SK-N-SH (cell line): Measurements from ENCODE around the gene ACSBG1. TPM values are rescaled to one million over a fixed set of nuclear protein-coding genes. Genes with fewer than 3 reads are reported as not detected.

Experiments
- CTCF ChIA-PET: fragments of 300-600, 350-600 bp; formaldehyde crosslinking; extraction: SDS; loops from one replicate; lab custom pipeline; 2021; lab: Yijun Ruan, JAX
- POLR2A ChIA-PET: fragments of 350-600 bp; sonication (Branson Sonifier 250); formaldehyde crosslinking; extraction: SDS; loops from one replicate; lab custom pipeline; 2020; ENCODE audit warnings: antibody characterized with exemption, inconsistent platforms; lab: Yijun Ruan, JAX
- DNase-seq: peaks from one replicate; pipeline ENCODE4 v3.0.0; 2012
- H2AFZ ChIP-seq: fragments of 200-600 bp; sonication (generic); 2 replicates; pipeline ENCODE4 v1.8.1; 2016; ENCODE audit warnings: antibody characterized with exemption, mild to moderate bottlenecking, low read depth
- H3F3A ChIP-seq: fragments of 200-600 bp; sonication (generic); replicated peaks from 2 replicates; pipeline ENCODE3; 2016; ENCODE audit warnings: antibody characterized with exemption, mild to moderate bottlenecking; ENCODE audit not compliant: insufficient read depth
- H3K27ac ChIP-seq, 2 experiments: fragments of 200-500 bp in 1 of 2; fragments of 200-600 bp in 1 of 2; sonication (Bioruptor generic) in 1 of 2; sonication (generic), shearing (Covaris generic) in 1 of 2; 2 replicates each; pipeline versions ENCODE4 v1.5.1 to v1.6.1; 2014 to 2016; ENCODE audit warnings: low read depth in 2 of 2, inconsistent platforms in 1 of 2, low read length in 1 of 2, mild to moderate bottlenecking in 1 of 2, mixed read lengths in 1 of 2
- H3K27me3 ChIP-seq: fragments of 200-600 bp; sonication (generic), shearing (Covaris generic); 2 replicates; pipeline ENCODE4 v1.6.1; 2016; ENCODE audit warnings: mixed run types; ENCODE audit not compliant: insufficient read depth
- H3K36me3 ChIP-seq, 2 experiments: fragments of 200-500 bp in 1 of 2; fragments of 200-600 bp in 1 of 2; sonication (Bioruptor generic) in 1 of 2; sonication (generic) in 1 of 2; replicated peaks in 1 of 2; 2 replicates each; pipeline versions ENCODE3 to v1.5.1; 2014 to 2016; ENCODE audit warnings: low read length in 1 of 2, mild to moderate bottlenecking in 1 of 2; ENCODE audit not compliant: insufficient read depth in 2 of 2, control insufficient read depth in 1 of 2
- H3K4me1 ChIP-seq, 2 experiments: fragments of 200-500 bp in 1 of 2; fragments of 200-600 bp in 1 of 2; sonication (Bioruptor generic) in 1 of 2; sonication (generic), shearing (Covaris generic) in 1 of 2; 2 replicates each; pipeline versions ENCODE4 v1.5.1 to v1.6.1; 2014 to 2016; ENCODE audit warnings: low read depth in 1 of 2, low read length in 1 of 2, mixed run types in 1 of 2; ENCODE audit not compliant: insufficient read depth in 2 of 2, control insufficient read depth in 1 of 2
- H3K4me2 ChIP-seq: fragments of 200-600 bp; sonication (generic), shearing (Covaris generic); 2 replicates; pipeline ENCODE4 v1.6.1; 2017; ENCODE audit warnings: mixed run types
- H3K4me3 ChIP-seq, 2 experiments: fragments of 200-500 bp in 1 of 2; fragments of 200-600 bp in 1 of 2; sonication (Bioruptor generic) in 1 of 2; sonication (generic), shearing (Covaris generic) in 1 of 2; 2 replicates each; pipeline versions ENCODE4 v1.5.1 to v1.8.1; 2014 to 2016; ENCODE audit warnings: low read depth in 2 of 2, inconsistent platforms in 1 of 2, low read length in 1 of 2, mild to moderate bottlenecking in 1 of 2, mixed read lengths in 1 of 2, moderate library complexity in 1 of 2
- H3K79me2 ChIP-seq: fragments of 200-600 bp; sonication (generic); 2 replicates; pipeline ENCODE4 v1.8.1; 2017; ENCODE audit warnings: mild to moderate bottlenecking; ENCODE audit not compliant: insufficient read depth
- H3K9ac ChIP-seq: fragments of 200-600 bp; sonication (generic); 2 replicates; pipeline ENCODE4 v1.6.1; 2017; ENCODE audit warnings: mixed run types
- H3K9me2 ChIP-seq: fragments of 200-600 bp; sonication (generic); 2 replicates; pipeline ENCODE4 v1.6.1; 2017; ENCODE audit warnings: mixed run types
- H3K9me3 ChIP-seq: fragments of 200-600 bp; sonication (generic); 2 replicates; pipeline ENCODE4 v1.6.1; 2017; ENCODE audit warnings: mixed run types, mild to moderate bottlenecking, moderate library complexity
- H4K20me1 ChIP-seq: fragments of 200-600 bp; sonication (generic); 2 replicates; pipeline ENCODE4 v1.6.1; 2017; ENCODE audit warnings: mild to moderate bottlenecking, mixed run types; ENCODE audit not compliant: insufficient read depth
- CHD2 ChIP-seq: fragments of 150-350 bp; IDR thresholded peaks from 2 replicates; pipeline ENCODE4 v1.6.1; 2018; ENCODE audit warnings: low read length; ENCODE audit not compliant: partially characterized antibody
- ELF1 ChIP-seq: IDR thresholded peaks from 2 replicates; pipeline ENCODE4 v1.4.0; 2012
- FOSL2 ChIP-seq: IDR thresholded peaks from 2 replicates; pipeline ENCODE4 v1.4.0; 2012; ENCODE audit warnings: low read depth, mild to moderate bottlenecking, moderate library complexity, borderline replicate concordance
- FOXJ3 ChIP-seq: sonication (generic); formaldehyde crosslinking; IDR thresholded peaks from 2 replicates; pipeline ENCODE4 v1.5.1; 2020; ENCODE audit warnings: mild to moderate bottlenecking, missing genetic modification reagents
- GABPA ChIP-seq: IDR thresholded peaks from 2 replicates; pipeline ENCODE4 v1.4.0; 2012; ENCODE audit warnings: low read depth, mild to moderate bottlenecking
- GATA2 ChIP-seq: sonication (generic); formaldehyde crosslinking; IDR thresholded peaks from 2 replicates; pipeline ENCODE4 v1.5.0; 2020; ENCODE audit warnings: mild to moderate bottlenecking, missing genetic modification reagents
- IRF3 ChIP-seq: fragments of 150-350 bp; IDR thresholded peaks from 2 replicates; pipeline ENCODE4 v1.6.1; 2016; ENCODE audit warnings: mild to moderate bottlenecking, low read depth, low read length
- MXI1 ChIP-seq: IDR thresholded peaks from 2 replicates; pipeline ENCODE4 v1.6.1; 2012; ENCODE audit warnings: mild to moderate bottlenecking, low read depth, low read length, improper control_type of control experiment
- NFIC ChIP-seq: IDR thresholded peaks from 2 replicates; pipeline ENCODE4 v1.4.0; 2012; ENCODE audit warnings: borderline replicate concordance
- POLR2AphosphoS5 ChIP-seq: IDR thresholded peaks from 2 replicates; pipeline ENCODE4 v1.6.1; 2012; ENCODE audit warnings: low read depth, low read length
- REST ChIP-seq: IDR thresholded peaks from 2 replicates; pipeline ENCODE4 v1.6.1; 2012; ENCODE audit warnings: mild to moderate bottlenecking, low read depth, low read length, moderate library complexity
- RFX5 ChIP-seq: IDR thresholded peaks from 2 replicates; pipeline ENCODE4 v1.6.1; 2012; ENCODE audit warnings: mild to moderate bottlenecking, improper control_type of control experiment, low read length
- RXRA ChIP-seq: IDR thresholded peaks from 2 replicates; pipeline ENCODE4 v1.4.0; 2012; ENCODE audit warnings: low read depth, mild to moderate bottlenecking, borderline replicate concordance
- SIN3A ChIP-seq: IDR thresholded peaks from 2 replicates; pipeline ENCODE4 v1.6.1; 2012; ENCODE audit warnings: low read depth, mild to moderate bottlenecking, low read length, moderate library complexity, borderline replicate concordance
- SMC3 ChIP-seq: IDR thresholded peaks from 2 replicates; pipeline ENCODE4 v1.6.1; 2012; ENCODE audit warnings: low read depth, low read length, improper control_type of control experiment
- TAF1 ChIP-seq: IDR thresholded peaks from 2 replicates; pipeline ENCODE4 v1.6.1; 2012; ENCODE audit warnings: low read depth, mild to moderate bottlenecking, low read length, moderate library complexity, borderline replicate concordance
- TCF12 ChIP-seq: IDR thresholded peaks from 2 replicates; pipeline ENCODE4 v1.4.0; 2012
- TEAD4 ChIP-seq: IDR thresholded peaks from 2 replicates; pipeline ENCODE4 v1.4.0; 2012; ENCODE audit warnings: mild to moderate bottlenecking, borderline replicate concordance; ENCODE audit not compliant: insufficient read depth
- USF1 ChIP-seq: IDR thresholded peaks from 2 replicates; pipeline ENCODE4 v1.4.0; 2012; ENCODE audit warnings: low read depth, borderline replicate concordance
- YY1 ChIP-seq: IDR thresholded peaks from 2 replicates; pipeline ENCODE4 v1.4.0; 2012; ENCODE audit warnings: low read depth, mild to moderate bottlenecking
- WGBS: methylation state at CpG from one replicate; pipeline ENCODE4 v1.1.6; 2017; ENCODE audit warnings: low lambda C conversion rate; 5-methylcytosine and 5-hydroxymethylcytosine counted together
- polyA plus RNA-seq, 3 experiments: library from polyadenylated mRNA; depleted of rRNA; stranded (reverse); fragments of >200 nt; gene quantifications; 2 replicates each; pipeline ENCODE4 v1.2.3, GENCODE V29; 2012
- TF ChIP-seq, protein P1 (sequence below): fragments of 150-350 bp; IDR thresholded peaks from 2 replicates; pipeline ENCODE4 v1.6.1; 2017; ENCODE audit warnings: antibody characterized with exemption, low read length, low read depth, borderline replicate concordance
- TF ChIP-seq, protein P2 (sequence below): IDR thresholded peaks from 2 replicates; pipeline ENCODE4 v1.4.0; 2012; ENCODE audit warnings: low read depth
- TF ChIP-seq, protein P3 (sequence below): IDR thresholded peaks from 2 replicates; pipeline ENCODE4 v1.4.0; 2012; ENCODE audit warnings: low read depth, borderline replicate concordance

Gene ACSBG1
- polyA plus RNA-seq, 1 of the 3 experiments (the other 2 are of a cell fraction), result under 0.01 TPM

- TF ChIP-seq REST, result no peak
- TF ChIP-seq RFX5, result no peak
- no peak for TF ChIP-seq FOXJ3 (CRISPR knock-in tag)
- TF ChIP-seq SMC3, result no peak
- no peak for TF ChIP-seq SIN3A
- TF ChIP-seq TCF12, result no peak
- TF ChIP-seq, protein P1, sequence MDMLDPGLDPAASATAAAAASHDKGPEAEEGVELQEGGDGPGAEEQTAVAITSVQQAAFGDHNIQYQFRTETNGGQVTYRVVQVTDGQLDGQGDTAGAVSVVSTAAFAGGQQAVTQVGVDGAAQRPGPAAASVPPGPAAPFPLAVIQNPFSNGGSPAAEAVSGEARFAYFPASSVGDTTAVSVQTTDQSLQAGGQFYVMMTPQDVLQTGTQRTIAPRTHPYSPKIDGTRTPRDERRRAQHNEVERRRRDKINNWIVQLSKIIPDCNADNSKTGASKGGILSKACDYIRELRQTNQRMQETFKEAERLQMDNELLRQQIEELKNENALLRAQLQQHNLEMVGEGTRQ, result no peak
- TF ChIP-seq RXRA, result no peak
- TF ChIP-seq YY1, result no peak
- TF ChIP-seq GABPA, result no peak
- TF ChIP-seq USF1, result no peak
Observed at GRCh38 chr15:78265752-78266224, 31.4 kb upstream of the ACSBG1 start (continued).

GRCh38 chr15:78265137-78265460 lies 30.7 kb upstream of the ACSBG1 start:
- TF ChIP-seq GABPA (no peak), RXRA (no peak), POLR2AphosphoS5 (no peak), ELF1 (no peak), CHD2 (no peak), IRF3 (no peak), TEAD4 (no peak), SIN3A (no peak), GATA2 (CRISPR knock-in tag) (no peak), NFIC (no peak), FOSL2 (no peak), TAF1 (no peak), MXI1 (no peak)
- TF ChIP-seq, protein P2, sequence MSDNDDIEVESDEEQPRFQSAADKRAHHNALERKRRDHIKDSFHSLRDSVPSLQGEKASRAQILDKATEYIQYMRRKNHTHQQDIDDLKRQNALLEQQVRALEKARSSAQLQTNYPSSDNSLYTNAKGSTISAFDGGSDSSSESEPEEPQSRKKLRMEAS, result no peak
- TF ChIP-seq, protein P3, sequence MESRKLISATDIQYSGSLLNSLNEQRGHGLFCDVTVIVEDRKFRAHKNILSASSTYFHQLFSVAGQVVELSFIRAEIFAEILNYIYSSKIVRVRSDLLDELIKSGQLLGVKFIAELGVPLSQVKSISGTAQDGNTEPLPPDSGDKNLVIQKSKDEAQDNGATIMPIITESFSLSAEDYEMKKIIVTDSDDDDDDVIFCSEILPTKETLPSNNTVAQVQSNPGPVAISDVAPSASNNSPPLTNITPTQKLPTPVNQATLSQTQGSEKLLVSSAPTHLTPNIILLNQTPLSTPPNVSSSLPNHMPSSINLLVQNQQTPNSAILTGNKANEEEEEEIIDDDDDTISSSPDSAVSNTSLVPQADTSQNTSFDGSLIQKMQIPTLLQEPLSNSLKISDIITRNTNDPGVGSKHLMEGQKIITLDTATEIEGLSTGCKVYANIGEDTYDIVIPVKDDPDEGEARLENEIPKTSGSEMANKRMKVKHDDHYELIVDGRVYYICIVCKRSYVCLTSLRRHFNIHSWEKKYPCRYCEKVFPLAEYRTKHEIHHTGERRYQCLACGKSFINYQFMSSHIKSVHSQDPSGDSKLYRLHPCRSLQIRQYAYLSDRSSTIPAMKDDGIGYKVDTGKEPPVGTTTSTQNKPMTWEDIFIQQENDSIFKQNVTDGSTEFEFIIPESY, result no peak
- WGBS, result 85% methylated on average over 12 of the region's 12 CpGs
- no peak overlapping the region for H3K4me3 ChIP-seq
- H3K9me2 ChIP-seq, result no peaks in the 10 kb centered on the region
- CTCF ChIA-PET, result interaction anchor here (1.6 kb wide), 1 partner anchor 69 kb away, joined by 4 read pairs; no protein-coding TSS in a partner anchor
- H3K9ac ChIP-seq, result no peak overlapping the region
- H3K27me3 ChIP-seq, result no peaks in the 10 kb centered on the region
- POLR2A ChIA-PET, result no interaction called here
- no peak overlapping the region for H3K4me2 ChIP-seq
- no peaks in the 10 kb centered on the region for H3K4me1 ChIP-seq
- no peak overlapping the region for H3K27ac ChIP-seq
- DNase-seq, result no peak
- no peaks in the 10 kb centered on the region for H4K20me1 ChIP-seq
- H2AFZ ChIP-seq, result no peak overlapping the region
- H3K79me2 ChIP-seq, result no peaks in the 10 kb centered on the region
- H3F3A ChIP-seq, result no peaks in the 10 kb centered on the region
- H3K36me3 ChIP-seq, result no peaks in the 10 kb centered on the region
- no peaks in the 10 kb centered on the region for H3K9me3 ChIP-seq
